Measurements from ENCODE around the gene YIPF2. TPM values are rescaled to one million over a fixed set of nuclear protein-coding genes. Genes with fewer than 3 reads are reported as not detected.

YIPF2 gene
- total RNA-seq, 1 donor from 2014 or later, result 42.7 TPM

DNA sequence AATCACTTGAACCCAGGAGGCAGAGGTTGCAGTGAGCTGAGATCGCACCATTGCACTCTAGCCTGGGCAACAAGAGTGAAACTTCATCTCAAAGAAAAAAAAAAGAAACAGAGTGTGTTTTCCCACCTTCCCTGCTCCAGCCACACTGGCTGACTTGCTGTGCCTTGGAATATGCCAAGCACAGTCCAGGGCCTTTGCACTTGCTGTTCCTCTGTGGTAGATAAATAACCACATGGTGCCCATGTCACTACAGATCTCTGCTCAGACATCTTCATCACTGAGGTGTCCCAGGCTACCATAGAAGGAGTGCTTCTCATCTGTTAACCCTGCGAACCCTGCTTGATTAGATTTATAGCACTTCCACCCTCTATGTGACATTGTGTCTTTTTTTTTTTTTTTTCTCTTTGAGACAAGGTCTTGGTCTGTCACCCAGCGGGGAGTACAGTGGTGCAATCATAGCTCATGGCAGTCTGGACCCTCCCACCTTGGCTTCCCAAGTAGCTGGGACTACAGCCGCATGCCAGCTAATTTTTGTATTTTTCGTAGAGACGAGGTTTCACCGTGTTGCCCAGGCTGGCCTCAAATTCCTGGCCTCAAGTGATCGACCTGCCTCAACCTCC lies 42.8 kb upstream of the YIPF2 start:
- no peaks in the 10 kb centered on the region for H3K36me3 ChIP-seq
- no peak for DNase-seq (ENCODE audit: extremely low spot score in 2 of 2)
- H3K27ac ChIP-seq, result no peak overlapping the region
- intact Hi-C loops (cut with DNase I), result no loop called here
- no peak overlapping the region for H3K4me3 ChIP-seq
- TF ChIP-seq POLR2AphosphoS5 (IDR thresholded peaks at IDR 0.05; ENCODE audit: insufficient read depth in 1 of 2, low read depth in 1 of 2) (no peak), POLR2A (IDR thresholded peaks at IDR 0.05) (no peak)
- TF ChIP-seq, protein P1, sequence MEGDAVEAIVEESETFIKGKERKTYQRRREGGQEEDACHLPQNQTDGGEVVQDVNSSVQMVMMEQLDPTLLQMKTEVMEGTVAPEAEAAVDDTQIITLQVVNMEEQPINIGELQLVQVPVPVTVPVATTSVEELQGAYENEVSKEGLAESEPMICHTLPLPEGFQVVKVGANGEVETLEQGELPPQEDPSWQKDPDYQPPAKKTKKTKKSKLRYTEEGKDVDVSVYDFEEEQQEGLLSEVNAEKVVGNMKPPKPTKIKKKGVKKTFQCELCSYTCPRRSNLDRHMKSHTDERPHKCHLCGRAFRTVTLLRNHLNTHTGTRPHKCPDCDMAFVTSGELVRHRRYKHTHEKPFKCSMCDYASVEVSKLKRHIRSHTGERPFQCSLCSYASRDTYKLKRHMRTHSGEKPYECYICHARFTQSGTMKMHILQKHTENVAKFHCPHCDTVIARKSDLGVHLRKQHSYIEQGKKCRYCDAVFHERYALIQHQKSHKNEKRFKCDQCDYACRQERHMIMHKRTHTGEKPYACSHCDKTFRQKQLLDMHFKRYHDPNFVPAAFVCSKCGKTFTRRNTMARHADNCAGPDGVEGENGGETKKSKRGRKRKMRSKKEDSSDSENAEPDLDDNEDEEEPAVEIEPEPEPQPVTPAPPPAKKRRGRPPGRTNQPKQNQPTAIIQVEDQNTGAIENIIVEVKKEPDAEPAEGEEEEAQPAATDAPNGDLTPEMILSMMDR (IDR thresholded peaks at IDR 0.05), result no peak
- no peaks in the 10 kb centered on the region for H3K27me3 ChIP-seq
- H3K4me1 ChIP-seq, result peaks cover 28% of the 10 kb centered on the region
- no peaks in the 10 kb centered on the region for H3K9me3 ChIP-seq

DNA sequence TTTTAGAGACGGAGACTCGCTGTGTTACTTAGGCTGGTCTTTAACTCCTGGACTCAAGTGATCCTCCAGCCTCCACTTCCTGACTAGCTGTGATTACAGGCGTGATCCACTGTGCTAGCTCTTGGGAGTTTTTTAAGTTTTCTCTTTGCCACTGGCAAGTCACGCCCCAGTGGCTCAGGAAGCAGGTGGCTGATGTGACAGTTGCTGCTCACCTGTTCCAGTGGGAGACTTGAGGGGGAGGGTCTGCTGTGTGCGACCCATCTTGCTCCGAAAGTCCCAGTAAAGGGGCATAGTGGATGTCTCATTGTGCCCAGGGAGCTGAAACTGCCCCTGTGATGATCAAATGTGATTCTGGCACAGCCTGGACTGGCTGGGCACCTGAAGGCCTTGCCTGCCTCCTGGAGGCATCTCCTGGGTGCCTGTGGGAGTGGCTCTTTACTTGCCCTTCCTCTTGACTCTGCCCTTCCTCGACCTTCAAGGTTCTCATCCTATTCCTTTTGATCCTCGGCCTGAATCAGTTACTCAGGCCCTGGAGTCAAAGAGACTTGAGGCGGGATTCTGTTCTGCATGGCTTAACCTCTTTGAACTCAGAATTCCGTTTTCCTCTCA lies 40.2 kb upstream of the YIPF2 start:
- intact Hi-C loops (cut with DNase I), result no loop called here
- TF ChIP-seq POLR2AphosphoS5 (IDR thresholded peaks at IDR 0.05; ENCODE audit: insufficient read depth in 1 of 2, low read depth in 1 of 2), result no peak
- TF ChIP-seq, protein P1 (IDR thresholded peaks at IDR 0.05), result no peak
- no peak for TF ChIP-seq POLR2A (IDR thresholded peaks at IDR 0.05)
- DNase-seq (ENCODE audit: extremely low spot score in 2 of 2), result no peak
- peaks cover 29% of the 10 kb centered on the region for H3K4me1 ChIP-seq
- H3K36me3 ChIP-seq, result no peaks in the 10 kb centered on the region
- H3K9me3 ChIP-seq, result no peaks in the 10 kb centered on the region
- H3K27me3 ChIP-seq, result no peaks in the 10 kb centered on the region
- H3K4me3 ChIP-seq, result no peak overlapping the region
- no peak overlapping the region for H3K27ac ChIP-seq

DNA sequence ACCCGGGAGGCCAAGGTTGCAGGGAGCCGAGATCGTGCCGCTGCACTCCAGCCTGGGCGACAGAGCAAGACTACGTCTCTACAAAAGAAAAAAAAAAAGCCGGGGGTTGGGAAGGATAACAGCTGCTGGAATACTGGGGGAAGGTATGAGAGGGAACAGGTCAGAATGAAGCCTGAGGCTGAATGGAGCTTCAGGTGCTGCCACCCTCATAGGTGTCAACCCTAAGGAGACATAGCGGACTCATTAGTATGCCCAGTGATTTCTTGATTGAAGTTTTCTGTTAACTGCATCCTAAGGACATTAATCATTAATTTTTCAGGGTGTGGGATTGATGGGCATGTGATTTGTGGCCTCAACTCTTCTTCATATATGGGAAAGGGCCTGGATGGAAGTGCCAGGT lies 38.4 kb upstream of the YIPF2 start:
- no peak overlapping the region for H3K4me3 ChIP-seq

DNA sequence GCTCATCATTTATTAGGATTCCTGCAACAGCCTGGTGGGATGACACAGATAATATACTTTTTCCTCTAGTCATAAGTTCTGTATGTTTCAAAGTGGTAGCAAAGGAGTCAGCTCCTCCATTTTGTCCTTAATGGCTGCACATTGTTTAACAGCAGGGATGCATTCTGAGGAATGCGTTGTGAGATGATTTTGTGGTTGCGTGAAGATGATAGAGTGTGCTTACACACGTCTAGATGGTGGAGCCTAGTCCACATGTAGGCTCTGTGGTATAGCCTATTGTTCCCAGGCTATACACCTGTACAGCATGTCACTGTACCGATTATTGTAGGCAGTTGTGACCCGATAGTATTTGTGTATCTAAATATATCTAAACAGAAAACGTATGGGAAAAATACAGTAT lies 37.0 kb upstream of the YIPF2 start:
- intact Hi-C loops (cut with DNase I), result no loop called here
- no peak for TF ChIP-seq POLR2AphosphoS5 (IDR thresholded peaks at IDR 0.05; ENCODE audit: insufficient read depth in 1 of 2, low read depth in 1 of 2)
- TF ChIP-seq, protein P1 (IDR thresholded peaks at IDR 0.05), result no peak
- no peak for TF ChIP-seq POLR2A (IDR thresholded peaks at IDR 0.05)
- no peak for DNase-seq (ENCODE audit: extremely low spot score in 2 of 2)
- no peaks in the 10 kb centered on the region for H3K9me3 ChIP-seq
- no peaks in the 10 kb centered on the region for H3K27me3 ChIP-seq
- no peak overlapping the region for H3K27ac ChIP-seq
- no peak overlapping the region for H3K4me3 ChIP-seq
- H3K36me3 ChIP-seq, result no peaks in the 10 kb centered on the region
- H3K4me1 ChIP-seq, result peaks cover 47% of the 10 kb centered on the region

More for the DNA sequence above, 38.4 kb upstream of the YIPF2 start:
- H3K4me1 ChIP-seq, result peaks cover 47% of the 10 kb centered on the region
- TF ChIP-seq POLR2AphosphoS5 (IDR thresholded peaks at IDR 0.05; ENCODE audit: insufficient read depth in 1 of 2, low read depth in 1 of 2) (no peak), POLR2A (IDR thresholded peaks at IDR 0.05) (no peak)
- TF ChIP-seq, protein P1 (IDR thresholded peaks at IDR 0.05), result no peak
- intact Hi-C loops (cut with DNase I), result no loop called here
- H3K27ac ChIP-seq, result no peak overlapping the region
- H3K27me3 ChIP-seq, result no peaks in the 10 kb centered on the region
- no peaks in the 10 kb centered on the region for H3K9me3 ChIP-seq
- H3K36me3 ChIP-seq, result no peaks in the 10 kb centered on the region
- no peak for DNase-seq (ENCODE audit: extremely low spot score in 2 of 2)

DNA sequence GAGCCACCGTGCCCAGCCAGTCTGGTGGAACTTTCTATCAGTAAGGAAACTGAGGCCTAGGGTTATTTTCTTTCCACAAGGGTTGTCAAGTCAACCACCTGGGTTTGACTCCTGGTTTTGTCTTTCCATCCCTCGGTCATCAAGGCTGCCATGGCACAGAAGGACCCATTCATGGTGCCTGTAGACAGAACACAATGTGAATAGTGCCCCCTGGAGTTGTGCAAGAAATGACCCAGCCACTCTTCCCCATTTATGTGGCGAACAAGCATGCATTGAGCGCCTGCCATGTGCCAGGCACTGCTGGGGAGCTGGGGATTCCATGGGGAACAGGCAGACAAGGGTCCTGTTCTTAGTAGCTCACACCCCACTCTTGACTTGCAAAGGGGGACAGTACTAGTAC lies 36.5 kb upstream of the YIPF2 start:
- TF ChIP-seq, protein P1 (IDR thresholded peaks at IDR 0.05), result no peak
- TF ChIP-seq POLR2AphosphoS5 (IDR thresholded peaks at IDR 0.05; ENCODE audit: insufficient read depth in 1 of 2, low read depth in 1 of 2) (no peak), POLR2A (IDR thresholded peaks at IDR 0.05) (no peak)
- intact Hi-C loops (cut with DNase I), result no loop called here
- H3K27ac ChIP-seq, result no peak overlapping the region

More for the DNA sequence above, 36.5 kb upstream of the YIPF2 start:
- H3K4me3 ChIP-seq, result no peak overlapping the region
- no peaks in the 10 kb centered on the region for H3K27me3 ChIP-seq
- no peaks in the 10 kb centered on the region for H3K9me3 ChIP-seq
- DNase-seq (ENCODE audit: extremely low spot score in 2 of 2), result no peak
- no peaks in the 10 kb centered on the region for H3K36me3 ChIP-seq
- peaks cover 49% of the 10 kb centered on the region for H3K4me1 ChIP-seq
